H1 (cell line): ENCODE results near the gene EPB41L4A. TPM values are rescaled to one million over a fixed set of nuclear protein-coding genes. Genes with fewer than 3 reads are reported as not detected.

Experiments
- ASH2L ChIP-seq: fragments of 200-600, 300-600 bp; sonication (generic); IDR thresholded peaks from one replicate; pipeline ENCODE4 v1.7.1; 2017; ENCODE audit warnings: low read length
- ATF3 ChIP-seq: IDR thresholded peaks from 2 replicates; pipeline ENCODE4 v1.6.1; 2011; ENCODE audit warnings: low read depth, mild to moderate bottlenecking, low read length; ENCODE audit not compliant: insufficient read depth
- BCL11A ChIP-seq, 2 experiments: IDR thresholded peaks; one replicate each; pipeline ENCODE4 v1.6.1; 2011; ENCODE audit warnings: low read depth in 2 of 2, low read length in 2 of 2, mild to moderate bottlenecking in 2 of 2
- BRCA1 ChIP-seq: IDR thresholded peaks from 2 replicates; pipeline ENCODE4 v1.6.1; 2012; ENCODE audit warnings: low read depth, low read length, improper control_type of control experiment
- CEBPB ChIP-seq: IDR thresholded peaks from 2 replicates; pipeline ENCODE4 v1.6.1; 2012; ENCODE audit warnings: low read depth, low read length
- CTBP2 ChIP-seq: IDR thresholded peaks from 2 replicates; pipeline ENCODE4 v1.7.0; 2011; ENCODE audit warnings: borderline replicate concordance, mild to moderate bottlenecking, moderate library complexity, mixed read lengths, low read length; ENCODE audit not compliant: insufficient read depth, insufficient read length
- CTCF ChIP-seq, 3 experiments: IDR thresholded peaks; 1 replicate in 2 of 3; 2 replicates in 1 of 3; pipeline versions ENCODE4 v1.5.1 to v1.6.1; 2011; ENCODE audit warnings: low read length in 3 of 3, mild to moderate bottlenecking in 3 of 3, inconsistent platforms in 2 of 3, low read depth in 1 of 3, moderate library complexity in 1 of 3; ENCODE audit not compliant: insufficient read depth in 1 of 3; ENCODE audit errors: control extremely low read depth in 1 of 3
- GABPA ChIP-seq: IDR thresholded peaks from 2 replicates; pipeline ENCODE4 v1.6.1; 2011; ENCODE audit warnings: mild to moderate bottlenecking, low read length, moderate library complexity, borderline replicate concordance; ENCODE audit not compliant: insufficient read depth
- GTF2F1 ChIP-seq: IDR thresholded peaks from 2 replicates; pipeline ENCODE4 v1.6.1; 2012; ENCODE audit warnings: low read depth, low read length, improper control_type of control experiment, borderline replicate concordance
- KDM4A ChIP-seq: IDR thresholded peaks from one replicate; pipeline ENCODE4 v1.7.1; 2012; ENCODE audit warnings: low read depth, mild to moderate bottlenecking, moderate library complexity, low read length, inconsistent platforms; ENCODE audit not compliant: severe bottlenecking
- NRF1 ChIP-seq: IDR thresholded peaks from 2 replicates; pipeline ENCODE4 v1.6.1; 2011; ENCODE audit warnings: mild to moderate bottlenecking, low read depth, low read length, improper control_type of control experiment
- SAP30 ChIP-seq: fragments of 300-600 bp; sonication (generic); IDR thresholded peaks from 2 replicates; pipeline ENCODE4 v1.7.1; 2012; ENCODE audit warnings: low read length, moderate library complexity, mild to moderate bottlenecking, inconsistent platforms; ENCODE audit not compliant: insufficient read depth, insufficient replicate concordance
- SP4 ChIP-seq: IDR thresholded peaks from 2 replicates; pipeline ENCODE4 v1.6.1; 2012; ENCODE audit warnings: low read length, inconsistent platforms
- SUZ12 ChIP-seq: fragments of 200-600 bp; sonication (generic); IDR thresholded peaks from 2 replicates; pipeline ENCODE4 v1.6.1; 2012; ENCODE audit warnings: mild to moderate bottlenecking, inconsistent platforms, low read length, moderate library complexity, mixed read lengths
- TAF7 ChIP-seq: optimal IDR thresholded peaks from 2 replicates; pipeline ENCODE3; 2011; ENCODE audit warnings: low read depth, mild to moderate bottlenecking, inconsistent platforms, low read length, moderate library complexity, borderline replicate concordance
- TBP ChIP-seq: IDR thresholded peaks from 2 replicates; pipeline ENCODE4 v1.6.1; 2011; ENCODE audit warnings: low read depth, low read length, improper control_type of control experiment
- TEAD4 ChIP-seq: IDR thresholded peaks from 2 replicates; pipeline ENCODE4 v1.6.1; 2012; ENCODE audit warnings: low read depth, low read length, inconsistent platforms, mixed read lengths
- USF2 ChIP-seq: IDR thresholded peaks from 2 replicates; pipeline ENCODE4 v1.6.1; 2011; ENCODE audit warnings: low read length, improper control_type of control experiment
- YY1 ChIP-seq: IDR thresholded peaks from 2 replicates; pipeline ENCODE4 v1.6.1; 2011; ENCODE audit warnings: low read depth, mild to moderate bottlenecking, low read length
- polyA plus RNA-seq, 7 experiments: library from polyadenylated mRNA; depleted of rRNA in 3 of 7; stranded (reverse) in 5 of 7; unstranded in 2 of 7; fragments of >200 nt in 5 of 7; fragments of 200-250 nt in 2 of 7; gene quantifications; 1 replicate in 5 of 7; 2 replicates in 1 of 7; 4 replicates in 1 of 7; pipeline versions ENCODE4 v1.2.1 to v1.2.3, GENCODE V29; 2011 to 2013; ENCODE audit warnings: missing spikeins in 2 of 7, mixed read lengths in 2 of 7
- total RNA-seq: library from RNA; stranded (reverse); fragmentation: NEBNext Ultra II Directional; extraction: Animal tissue kit (Norgen Biotek cat#: 25700); gene quantifications from 2 replicates; pipeline ENCODE4 v1.2.1, GENCODE V29; 2021

The EPB41L4A gene
- total and polyA plus RNA-seq, 2 of the 8 experiments (the other 6 are each of a cell fraction or from before 2014, with no cell fraction given) = 1.6 to 4.6 TPM

GRCh38 chr5:112419164-112419985, at the start of gene EPB41L4A (continued):
- TF ChIP-seq GABPA = no peak
- no peak; the same call in 1 of the 2 replicates for TF ChIP-seq SUZ12
- TF ChIP-seq SP4 = peak; percentile 70; the same call in 1 of the 2 replicates
- TF ChIP-seq BRCA1 = no peak
- TF ChIP-seq CTBP2 = peak; percentile 28
- TF ChIP-seq TBP = no peak
- no peak for TF ChIP-seq BCL11A (IDR thresholded peaks at IDR 0.05; ENCODE audit: low read depth in 2 of 2, low read length in 2 of 2)
- TF ChIP-seq ATF3 = no peak
- peak; percentile 98 for TF ChIP-seq KDM4A
- TF ChIP-seq SAP30 = no peak
- no peak for TF ChIP-seq USF2
- TF ChIP-seq GTF2F1 = no peak
- TF ChIP-seq CEBPB = no peak
- TF ChIP-seq TEAD4 = no peak
- peak; percentile 70 for TF ChIP-seq ASH2L
- no peak for TF ChIP-seq CTCF (IDR thresholded peaks at IDR 0.05; ENCODE audit: control extremely low read depth in 1 of 3, insufficient read depth in 1 of 3, low read depth in 1 of 3, low read length in 3 of 3)
- TF ChIP-seq NRF1 = no peak
- TF ChIP-seq YY1 = peak; percentile 8; the same call in 1 of the 2 replicates
- TF ChIP-seq TAF7 = no peak
